Measurements from ENCODE around the gene LTBP4.
"Not testable (repeated sequence)": the region's sequence is repeated elsewhere in the genome, so short reads cannot be mapped to it uniquely, and the experiment has no call there.

LTBP4 gene

DNA sequence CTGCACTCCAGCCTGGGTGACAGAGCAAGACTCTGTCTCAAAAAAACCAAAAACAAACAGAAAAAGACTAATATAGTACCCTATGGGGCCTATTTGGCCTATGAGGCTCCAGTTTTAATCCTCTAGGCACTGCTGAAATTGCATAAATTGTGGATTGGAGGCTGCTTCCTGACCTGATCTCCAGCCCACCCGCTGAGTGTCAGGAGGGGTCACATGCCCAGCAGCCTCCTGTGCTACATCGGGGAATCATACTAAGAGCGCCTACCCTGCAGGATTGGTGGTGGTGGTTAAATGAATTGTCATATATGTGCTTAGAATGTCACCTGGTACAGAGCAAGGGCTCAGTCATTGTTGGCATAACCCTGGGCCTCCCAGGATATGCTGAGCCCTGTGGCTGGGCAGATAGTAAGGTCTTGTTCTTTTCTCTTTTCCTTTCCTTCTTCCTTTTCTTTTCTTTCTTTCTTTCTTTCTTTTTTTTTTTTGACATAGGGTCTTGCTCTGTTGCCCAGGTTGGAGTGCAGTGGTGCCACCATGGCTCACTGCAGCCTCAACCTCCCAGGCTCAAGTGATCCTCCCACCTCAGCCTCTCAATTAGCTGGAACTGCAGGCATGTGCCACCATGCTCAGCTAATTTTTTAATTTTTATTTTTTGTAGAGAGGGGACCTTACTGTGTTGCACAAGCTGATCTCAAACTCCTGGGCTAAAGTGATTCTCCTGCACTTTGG, 31.3 kb downstream of the LTBP4 start:
- no peak for DNase-seq

DNA sequence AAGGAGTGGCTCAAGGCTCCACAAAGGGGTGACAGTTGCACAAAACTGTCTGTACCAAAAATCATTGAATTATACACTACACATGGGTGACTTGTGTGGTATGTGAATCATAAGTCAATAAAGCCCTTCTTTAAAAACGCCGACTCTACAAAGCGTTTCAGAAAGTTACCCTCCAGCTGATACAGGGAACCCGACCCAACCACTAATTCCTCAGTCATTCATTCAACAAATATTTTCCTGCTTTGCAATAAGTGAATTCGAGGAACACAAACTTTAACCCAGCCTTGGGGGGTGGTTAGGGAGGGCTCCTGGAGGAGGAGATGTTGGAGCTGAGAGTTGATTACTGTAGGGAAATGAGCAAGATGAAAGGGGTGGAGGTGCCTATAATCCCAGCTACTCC, 32.0 kb downstream of the LTBP4 start:
- DNase-seq: no peak

DNA sequence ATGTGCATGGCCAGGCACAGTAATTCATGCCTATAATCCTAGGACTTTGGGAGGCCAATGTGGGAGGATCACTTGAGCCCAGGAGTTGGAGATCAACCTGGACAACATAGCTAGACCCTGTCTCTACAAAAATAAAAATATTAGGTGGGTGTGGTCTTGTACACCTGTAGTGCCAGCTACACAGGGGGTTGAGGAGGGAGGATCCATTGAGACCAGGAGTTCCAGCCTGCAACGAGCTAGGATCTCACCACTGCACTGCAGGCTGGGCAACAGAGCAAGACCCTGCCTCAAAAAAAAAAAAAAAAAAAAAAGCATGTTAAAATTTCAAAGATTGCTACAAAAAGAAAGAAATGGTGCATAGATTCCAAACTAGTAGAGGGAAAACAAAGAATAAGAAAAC, 37.2 kb downstream of the LTBP4 start:
- no peak for DNase-seq

DNA sequence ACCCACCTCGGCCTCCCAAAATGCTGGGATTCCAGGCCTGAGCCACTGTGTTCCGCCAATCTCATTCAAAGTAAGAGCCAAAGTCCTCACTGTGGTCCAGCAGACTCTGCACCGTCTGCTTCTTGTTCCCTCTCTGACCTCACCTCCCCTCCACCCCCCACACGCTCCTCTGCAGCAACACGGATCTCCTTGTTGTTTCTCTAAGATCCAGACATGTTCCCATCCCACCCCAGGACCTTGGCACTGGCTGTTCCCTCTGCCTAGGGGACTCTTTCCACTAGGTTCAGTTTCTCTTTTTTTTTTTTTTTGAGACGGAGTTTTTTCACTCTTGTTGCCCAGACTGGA, 38.4 kb downstream of the LTBP4 start:
- DNase-seq: no peak

DNA sequence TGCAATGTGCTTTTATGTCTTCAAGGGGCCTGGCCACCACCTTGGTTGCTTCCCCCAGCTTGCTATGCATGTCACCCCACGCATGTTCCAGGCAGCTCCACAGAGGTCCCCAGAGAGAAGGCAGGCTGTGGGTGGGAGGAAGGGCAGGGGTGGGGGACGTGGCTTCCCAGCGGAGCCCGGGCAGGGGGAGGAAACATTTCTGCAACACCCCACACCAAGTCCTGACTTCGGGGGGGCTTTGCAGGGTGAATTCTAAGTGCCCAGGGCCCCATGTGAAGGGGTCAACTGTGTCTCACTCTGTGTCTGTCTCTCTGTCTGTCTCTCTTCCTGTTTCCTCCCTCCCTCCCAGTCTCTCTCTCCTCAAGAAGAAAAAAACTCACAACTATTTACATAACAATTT, 39.6 kb downstream of the LTBP4 start:
- DNase-seq: no peak

DNA sequence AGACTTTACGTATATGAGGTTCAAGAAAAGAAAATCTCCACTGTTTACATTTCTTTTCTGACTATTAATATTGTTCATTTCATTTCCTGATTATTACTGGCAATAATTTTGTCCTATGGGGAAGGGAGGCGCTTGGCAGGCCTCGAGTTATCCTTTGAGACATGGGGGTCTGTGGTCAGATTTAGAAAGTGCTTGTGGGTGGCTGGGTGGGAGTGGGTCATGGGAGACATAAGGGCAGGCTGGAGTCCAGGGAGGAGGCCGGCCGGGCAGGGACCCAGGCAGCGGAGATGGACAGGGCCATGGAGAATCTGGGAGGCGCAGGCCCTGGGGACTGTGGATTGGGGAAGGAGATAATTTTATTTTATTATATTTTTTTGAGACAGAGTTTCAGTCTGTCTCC, 40.1 kb downstream of the LTBP4 start:
- DNase-seq: no peak

DNA sequence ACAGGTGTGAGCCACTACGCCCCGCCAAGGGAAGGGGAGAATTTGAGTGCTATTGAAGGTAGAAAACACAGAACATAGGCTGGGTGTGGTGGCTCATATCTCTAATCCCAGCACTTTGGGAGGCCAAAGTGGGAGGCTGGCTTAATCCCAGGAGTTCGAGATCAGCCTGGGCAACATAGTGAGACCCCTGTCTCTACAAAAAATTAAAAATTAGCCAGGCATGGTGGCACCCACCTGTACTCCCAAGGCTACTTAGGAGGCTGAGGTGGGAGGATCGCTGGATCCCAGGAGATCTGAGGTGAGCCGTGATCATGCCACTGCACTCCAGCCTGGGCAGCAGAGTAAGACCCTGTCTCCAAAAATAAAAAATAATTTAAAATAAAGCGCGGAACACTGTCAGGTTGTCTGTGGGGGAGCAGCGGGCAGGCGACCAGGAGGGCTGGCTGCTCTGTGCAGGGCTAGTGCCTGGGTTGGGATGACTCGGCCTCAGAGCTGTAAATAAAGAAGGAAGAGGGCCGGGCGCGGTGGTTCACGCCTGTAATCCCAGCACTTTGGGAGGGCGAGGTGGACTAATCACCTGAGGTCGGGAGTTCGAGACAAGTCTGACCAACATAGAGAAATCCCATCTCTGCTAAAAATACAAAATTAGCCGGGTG, 41.0 kb downstream of the LTBP4 start:
- DNase-seq: no peak

DNA sequence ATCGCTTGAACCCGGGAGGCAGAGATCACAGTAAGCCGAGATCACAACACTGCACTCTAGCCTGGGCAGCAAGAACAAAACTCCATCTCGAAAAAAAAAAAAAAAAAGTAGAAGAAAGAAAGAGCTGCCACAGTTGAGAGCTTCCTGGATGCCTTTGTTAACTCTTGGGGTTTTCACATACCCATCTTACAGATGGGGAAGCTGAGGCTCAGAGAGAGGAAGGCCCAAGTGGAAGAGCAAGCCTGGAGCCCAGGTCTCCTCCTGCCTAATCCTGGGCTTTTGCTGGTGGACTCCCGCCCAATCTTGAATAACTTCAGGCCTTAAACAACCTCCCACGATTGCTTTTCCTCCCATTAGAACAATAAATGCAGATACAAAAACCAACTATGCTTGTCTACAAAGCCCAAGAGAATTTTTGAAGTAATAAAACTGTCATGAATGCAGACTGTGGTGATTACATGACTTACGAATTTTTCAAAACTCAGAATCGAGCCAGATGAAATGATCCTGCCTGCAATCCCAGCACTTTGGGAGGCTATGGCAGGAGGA, 41.7 kb downstream of the LTBP4 start:
- DNase-seq: no peak

DNA sequence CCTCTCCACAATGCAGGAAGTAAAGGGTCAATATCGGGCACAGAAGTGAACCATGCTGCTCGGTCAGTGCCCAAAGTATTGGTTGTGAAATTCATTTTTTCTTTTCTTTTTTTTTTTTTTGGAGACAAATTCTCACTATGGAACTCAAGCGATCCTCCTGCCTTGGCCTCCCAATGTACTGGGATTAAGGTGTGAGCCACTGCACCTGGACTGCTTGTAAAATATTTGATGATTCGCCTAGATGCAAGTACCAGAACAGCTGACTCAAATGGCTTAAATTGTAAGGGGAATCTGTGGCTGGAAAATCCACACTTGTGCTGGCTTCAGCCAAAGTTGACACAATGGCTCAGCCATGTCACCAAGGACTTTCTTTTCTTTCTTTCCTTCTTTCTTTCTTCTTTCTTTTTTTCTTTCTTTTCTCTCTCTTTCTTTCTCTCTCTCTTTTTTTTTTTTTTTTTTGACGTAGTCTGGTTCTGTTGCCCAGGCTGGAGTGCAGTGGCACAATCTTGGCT, 45.6 kb downstream of the LTBP4 start:
- no peak for DNase-seq

DNA sequence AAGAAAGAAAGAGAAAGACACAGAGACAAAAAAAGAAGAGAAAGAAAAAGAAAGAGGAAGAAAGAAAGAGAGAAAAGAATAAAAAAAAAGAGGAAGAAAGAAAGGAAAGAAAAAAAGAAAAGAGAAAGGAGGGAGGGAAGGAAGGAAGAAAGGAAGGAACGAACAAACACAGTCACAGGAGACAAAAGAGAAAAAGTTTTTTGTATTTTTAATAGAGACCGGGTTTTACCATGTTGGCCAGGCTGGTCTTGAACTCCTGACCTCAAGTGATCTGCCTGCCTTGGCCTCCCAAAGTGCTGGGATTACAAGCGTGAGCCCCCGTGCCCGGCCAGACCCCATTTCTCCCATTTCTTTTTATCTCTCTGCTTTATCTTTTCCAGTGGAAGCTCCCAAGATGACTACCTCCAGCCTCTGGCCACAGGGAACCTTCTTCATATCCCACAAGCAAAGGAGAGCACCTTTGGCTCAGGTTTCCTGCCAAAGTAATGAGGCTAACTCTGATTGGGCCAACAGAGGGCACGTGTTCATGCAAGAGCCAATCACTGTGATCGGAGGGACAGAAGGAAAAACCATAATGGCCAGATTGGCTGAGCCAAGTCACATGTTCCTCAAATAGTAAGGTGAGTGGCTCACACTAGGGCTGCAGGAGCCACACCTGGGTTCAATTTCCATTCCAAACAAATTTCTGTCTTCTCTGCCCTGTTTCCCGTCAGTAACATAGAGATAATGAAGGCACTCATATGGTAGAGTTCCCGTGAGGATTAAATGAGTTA, 48.9 kb downstream of the LTBP4 start:
- not testable (repeated sequence) for DNase-seq

DNA sequence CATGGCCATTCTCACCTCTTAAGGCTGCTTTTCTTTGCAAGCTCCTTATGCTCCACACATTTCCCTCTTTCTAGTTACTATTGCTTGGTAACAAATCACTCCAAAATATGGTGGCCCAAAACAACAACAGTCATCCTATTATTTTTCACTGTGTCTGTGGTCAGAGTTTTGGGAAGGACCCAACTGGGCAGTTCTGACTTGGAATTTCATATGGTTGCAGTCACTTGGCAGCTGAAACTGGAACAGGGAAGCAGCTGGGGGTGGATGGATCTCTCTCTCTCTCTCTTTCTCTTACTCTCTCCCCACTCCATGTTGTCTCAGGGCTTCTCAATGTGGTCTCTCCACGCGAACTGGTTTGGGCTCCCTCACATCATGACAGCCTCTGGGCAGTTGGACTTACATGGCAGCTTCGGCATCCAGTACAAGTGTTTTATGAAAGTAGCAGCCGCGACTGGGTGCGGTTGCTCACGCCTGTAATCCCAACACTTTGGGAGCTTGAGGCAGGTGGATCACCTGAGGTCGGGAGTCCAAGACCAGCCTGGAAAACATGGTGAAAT, 49.7 kb downstream of the LTBP4 start:
- no peak for DNase-seq

DNA sequence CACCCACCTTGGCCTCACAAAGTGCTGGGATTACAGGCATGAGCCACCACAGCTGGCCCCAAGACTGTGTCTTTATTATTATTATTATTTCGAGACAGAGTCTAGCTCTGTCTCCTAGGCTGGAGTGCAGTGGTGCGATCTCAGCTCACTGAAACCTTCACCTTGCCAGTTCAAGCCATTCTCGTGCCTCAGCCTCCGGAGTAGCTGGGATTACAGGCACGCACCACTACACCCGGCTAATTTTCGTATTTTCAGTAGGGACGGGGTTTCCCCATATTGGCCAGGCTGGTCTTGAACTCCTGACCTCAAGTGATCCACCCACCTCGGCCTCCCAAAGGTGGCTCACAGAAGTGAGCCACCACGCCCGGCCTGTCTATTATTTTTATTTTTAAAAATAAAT, 51.1 kb downstream of the LTBP4 start:
- DNase-seq: not testable (repeated sequence)

DNA sequence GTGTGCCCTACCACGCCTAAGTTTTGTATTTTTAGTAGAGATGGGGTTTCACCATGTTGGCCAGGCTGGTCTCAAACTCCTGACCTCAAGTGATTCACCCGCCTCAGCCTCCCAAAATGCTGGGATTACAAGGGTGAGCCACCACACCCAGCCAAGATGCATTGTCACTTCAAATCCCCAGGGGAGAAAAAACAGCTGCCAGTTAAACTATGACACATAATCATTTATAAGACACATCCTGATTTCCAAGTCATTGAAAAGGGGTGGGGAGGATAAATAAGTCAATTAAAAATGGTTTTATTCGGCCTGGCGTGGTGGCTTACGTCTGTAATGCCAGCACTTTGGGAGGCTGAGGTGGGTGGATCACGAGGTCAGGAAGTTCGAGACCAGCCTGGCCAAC, 54.5 kb downstream of the LTBP4 start:
- DNase-seq: not testable (repeated sequence)

DNA sequence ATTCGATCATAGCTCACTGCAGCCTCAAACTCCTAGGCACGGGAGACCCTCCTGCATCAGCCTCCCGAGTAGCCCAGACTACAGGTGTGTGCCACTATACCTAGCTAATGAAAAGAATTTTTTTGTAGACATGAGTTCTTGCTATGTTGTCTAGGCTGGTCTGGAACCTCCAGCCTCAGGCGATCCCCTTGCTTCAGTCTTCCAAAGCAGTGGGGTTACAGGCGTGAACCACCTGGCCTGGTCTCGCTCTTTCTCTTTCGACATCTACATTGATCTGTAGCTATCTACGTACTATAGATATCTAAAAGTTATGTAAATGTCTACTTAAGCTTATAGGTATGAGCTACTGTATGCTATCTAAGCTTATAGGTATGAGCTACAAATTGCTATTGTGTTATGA, 56.9 kb downstream of the LTBP4 start:
- DNase-seq: no peak

DNA sequence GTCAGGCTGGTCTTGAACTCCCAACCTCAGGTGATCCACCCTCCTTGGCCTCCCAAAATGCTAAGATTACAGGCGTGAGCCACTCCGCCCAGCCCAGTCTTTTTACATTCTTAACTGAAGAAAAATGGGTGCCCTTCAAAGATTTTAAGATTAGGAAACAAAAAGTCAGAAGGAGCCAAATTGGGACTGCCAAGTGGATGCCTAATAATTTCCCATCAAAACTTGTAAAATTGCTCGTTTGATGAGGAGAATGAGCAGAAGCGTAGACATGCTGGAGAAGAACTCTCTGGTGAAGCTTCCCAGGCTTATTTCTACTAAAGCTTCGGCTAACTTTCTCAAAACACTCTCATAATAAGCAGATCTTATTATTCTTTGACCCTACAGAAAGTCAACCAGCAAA, 57.9 kb downstream of the LTBP4 start:
- no peak for DNase-seq

DNA sequence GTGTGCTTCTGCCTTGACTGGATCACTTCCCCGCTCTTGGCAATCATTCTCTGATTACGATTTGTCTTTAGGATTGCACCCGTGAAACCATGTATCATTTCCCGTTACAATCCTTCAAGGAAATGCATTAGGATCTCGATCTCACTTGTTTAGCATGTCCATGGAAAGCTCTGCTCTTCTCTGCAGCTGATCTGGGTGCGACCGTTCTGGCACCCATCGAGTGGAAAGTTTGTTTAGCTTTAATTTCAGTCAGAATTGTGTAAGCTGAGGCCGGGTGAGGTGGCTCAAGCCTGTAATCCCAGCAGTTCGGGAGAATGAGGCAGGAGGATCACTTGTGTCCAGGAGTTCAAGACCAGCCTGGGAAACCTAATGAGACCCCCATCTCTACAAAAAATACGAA, 58.4 kb downstream of the LTBP4 start:
- no peak for DNase-seq

DNA sequence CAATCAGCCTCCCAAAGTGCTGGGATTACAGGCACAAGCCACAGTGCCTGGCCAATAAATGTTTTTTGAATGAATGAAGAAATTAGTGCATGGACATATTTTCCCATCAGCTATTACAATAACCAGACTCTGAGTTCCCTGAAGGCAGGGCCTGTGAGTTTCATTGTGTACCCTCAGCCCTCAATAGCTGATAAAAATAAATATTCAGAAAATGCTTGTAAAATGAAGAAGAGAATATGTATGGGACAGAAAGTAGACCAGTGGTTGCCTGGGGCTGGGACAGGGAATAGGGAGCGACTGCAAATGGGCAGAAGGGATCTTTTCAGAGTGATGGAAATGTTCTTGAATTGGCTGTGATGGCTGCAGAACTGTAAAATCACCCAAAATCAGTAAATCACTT, 60.4 kb downstream of the LTBP4 start:
- no peak for DNase-seq

DNA sequence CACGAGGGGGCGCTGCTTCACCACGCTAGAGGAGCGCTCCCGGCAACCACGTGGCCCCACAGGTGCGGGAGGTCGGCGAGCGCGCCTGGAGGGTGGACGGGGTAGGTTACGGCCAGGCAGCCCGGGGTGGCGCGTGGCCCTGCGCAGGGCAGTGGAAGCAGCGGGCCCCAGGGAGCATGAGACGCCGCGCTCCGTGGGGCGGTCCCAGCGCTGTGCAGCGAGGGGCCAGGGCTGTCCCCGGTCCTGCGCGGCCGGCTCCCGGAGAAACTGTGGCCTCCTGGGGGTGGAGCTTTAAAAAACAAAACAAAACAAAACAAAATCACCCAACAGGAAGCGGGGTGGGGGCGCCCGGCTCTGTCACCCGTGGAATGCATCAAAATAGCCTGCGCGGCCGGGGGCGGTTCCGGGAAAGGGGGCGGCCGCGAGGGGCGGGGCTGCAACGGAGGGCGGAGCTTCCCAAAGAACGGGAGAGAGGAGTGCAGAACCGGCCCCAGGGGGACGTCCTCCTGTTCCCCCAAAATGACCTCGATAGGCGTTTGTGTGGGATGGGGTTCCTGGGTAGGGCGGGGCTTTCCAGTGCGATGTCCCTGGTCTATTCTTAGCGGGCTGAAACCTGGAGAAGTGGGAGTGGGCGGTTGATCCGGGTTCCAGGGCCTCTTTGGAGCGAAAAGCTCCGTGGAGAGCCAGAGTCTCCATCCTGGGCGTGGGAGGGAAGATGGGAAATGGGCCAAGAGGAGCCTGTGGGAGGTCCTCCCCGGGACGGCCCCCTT, 61.9 kb downstream of the LTBP4 start:
- peak; percentile 83 for DNase-seq

DNA sequence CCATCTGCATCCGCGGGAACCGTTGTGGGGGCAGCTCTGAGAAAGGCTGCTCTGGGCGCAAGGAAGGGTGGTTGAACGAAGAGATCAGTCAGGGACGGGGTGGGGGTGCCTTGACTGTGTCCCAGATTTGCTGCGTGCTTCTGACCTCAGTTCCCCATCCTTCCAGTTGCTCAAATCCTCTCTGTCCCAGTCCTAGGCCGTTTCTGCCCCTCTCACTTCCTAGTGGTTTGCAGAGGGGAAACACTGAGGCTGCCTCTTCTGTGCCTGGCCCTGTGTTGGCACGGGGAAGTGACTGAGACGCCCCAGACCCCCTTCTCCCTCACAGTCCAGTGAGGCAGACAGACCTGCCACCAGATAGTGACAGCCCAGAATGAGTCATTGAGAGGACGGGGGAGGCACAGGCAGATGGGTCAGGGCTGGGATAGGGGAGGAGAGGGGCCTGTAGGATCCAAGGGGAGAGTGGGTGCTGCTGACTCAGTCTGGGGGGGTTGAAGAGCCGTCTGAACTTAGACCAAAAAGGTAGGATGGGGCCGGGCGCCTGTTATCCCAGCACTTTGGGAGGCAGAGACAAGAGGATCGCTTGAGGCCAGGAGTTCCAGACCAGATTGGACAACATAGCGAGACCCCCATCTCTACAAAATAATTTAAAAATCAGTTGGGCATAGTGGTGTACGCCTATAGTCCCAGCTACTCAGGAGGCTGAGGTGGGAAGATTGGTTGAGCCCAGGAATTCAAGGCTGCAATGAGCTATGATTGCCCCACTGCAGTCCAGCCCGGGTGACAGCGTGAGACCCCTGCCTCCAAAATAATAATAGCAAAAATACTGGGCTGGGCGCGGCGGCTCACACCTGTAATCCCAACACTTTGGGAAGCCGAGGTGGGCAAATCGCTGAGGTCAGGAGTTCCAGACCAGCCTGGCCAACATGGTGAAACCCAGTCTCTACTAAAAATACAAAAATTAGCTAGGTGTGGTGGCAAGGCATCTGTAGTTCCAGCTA, 62.8 kb downstream of the LTBP4 start:
- peak; percentile 46 for DNase-seq

DNA sequence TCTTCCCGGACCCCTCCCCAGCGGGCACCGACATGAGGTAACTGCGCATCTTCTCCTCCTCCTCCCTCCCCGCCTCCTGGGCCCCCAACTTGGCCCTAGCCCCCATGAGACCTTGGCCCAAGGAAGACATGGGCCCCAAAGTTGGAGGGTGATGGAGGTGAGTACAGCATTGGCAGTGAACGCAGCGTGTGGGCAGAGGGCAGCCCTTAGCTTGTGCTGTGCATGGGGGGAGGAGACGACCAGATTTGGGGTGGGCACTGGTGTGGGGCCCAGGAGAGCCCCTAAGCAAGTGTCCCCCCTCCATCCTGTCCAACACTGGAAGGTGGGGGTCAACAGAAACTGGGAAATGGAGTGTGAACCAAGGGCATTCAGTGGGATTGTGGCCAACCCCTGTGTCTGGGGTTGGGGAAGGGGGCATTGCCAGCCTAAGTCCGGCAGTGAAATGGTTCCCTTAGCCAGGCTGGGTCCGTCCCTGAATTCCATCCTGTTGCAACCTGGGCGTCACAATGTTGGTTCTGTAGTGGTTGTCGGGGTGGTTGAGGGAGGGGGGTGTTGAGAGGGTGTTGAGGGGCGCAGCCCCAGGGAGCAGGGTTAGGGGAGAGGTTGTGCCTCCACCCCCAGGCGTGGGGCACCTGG, 65.8 kb downstream of the LTBP4 start:
- no peak for DNase-seq

DNA sequence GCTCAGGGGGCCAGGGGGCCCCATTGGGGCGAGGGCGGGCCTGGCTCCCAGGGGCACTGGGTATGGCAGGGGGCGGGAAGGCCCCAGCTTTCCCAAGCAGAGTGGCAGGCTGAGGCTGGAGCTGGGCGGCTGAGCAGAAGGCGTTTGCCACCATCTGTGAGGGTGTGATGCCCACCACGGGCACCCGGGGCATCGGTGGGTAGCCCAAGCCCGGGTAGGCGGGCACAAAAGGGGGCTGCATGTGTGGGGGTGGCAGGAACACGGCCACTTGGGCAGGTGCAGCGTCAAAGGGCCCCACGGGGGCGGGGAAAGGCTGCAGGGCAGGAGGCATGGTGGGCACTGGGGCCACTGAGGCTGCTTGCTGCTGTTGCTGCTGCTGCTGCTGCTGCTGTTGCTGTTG, 66.4 kb downstream of the LTBP4 start:
- DNase-seq: no peak
